Stimulated activated CD4-positive, alpha-beta T cell treated with anti-CD3 and anti-CD28 coated beads, TNF-alpha, amount 100 ng/mL, for 48 hours (primary cell): ENCODE results near the gene ADD2.
"Not testable (repeated sequence)": the region's sequence is repeated elsewhere in the genome, so short reads cannot be mapped to it uniquely, and the experiment has no call there.

Experiments used
- DNase-seq, 3 donors: peaks; one replicate each; pipeline ENCODE4 v3.0.0-alpha.2; 2020; ENCODE audit warnings: low read depth in 3 of 3

ADD2 gene

DNA sequence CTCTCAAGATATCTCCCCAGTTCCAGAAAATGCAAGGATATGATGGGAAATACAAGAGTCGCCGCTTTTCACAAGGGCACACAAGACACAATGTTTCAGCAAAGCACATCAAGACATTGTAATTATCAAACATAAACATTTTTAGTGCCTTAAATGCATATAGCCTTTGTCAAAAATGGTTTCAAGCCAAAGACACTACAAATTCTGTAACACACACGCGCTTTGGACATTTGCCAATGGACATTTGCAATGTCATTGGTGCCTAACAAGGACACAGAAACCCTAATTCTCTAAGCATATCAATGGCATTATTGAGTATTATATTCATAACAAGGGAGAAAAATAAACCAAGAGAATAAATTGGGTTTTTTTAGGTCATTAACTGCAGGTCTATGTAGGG, 16.1 kb downstream of the ADD2 start:
- DNase-seq, result no peak

DNA sequence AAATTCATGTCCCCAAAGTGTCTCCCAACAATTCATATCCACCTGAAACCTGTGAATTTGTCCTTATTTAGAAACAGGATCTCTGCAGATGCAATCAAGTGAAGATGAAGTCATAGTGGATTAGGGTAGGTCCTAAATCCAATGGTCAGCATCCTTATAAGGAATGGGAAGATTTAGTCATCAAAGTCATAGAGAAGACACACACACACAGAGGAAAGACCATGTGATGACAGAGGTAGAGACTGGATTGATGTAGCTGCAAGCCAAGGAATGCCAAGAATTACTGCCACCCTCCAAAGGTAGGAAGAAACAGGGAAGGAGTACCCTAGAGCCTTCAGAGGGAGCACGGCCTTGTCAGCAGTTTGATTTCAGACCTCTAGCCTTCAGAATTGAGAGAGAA, 17.7 kb downstream of the ADD2 start:
- no peak for DNase-seq

DNA sequence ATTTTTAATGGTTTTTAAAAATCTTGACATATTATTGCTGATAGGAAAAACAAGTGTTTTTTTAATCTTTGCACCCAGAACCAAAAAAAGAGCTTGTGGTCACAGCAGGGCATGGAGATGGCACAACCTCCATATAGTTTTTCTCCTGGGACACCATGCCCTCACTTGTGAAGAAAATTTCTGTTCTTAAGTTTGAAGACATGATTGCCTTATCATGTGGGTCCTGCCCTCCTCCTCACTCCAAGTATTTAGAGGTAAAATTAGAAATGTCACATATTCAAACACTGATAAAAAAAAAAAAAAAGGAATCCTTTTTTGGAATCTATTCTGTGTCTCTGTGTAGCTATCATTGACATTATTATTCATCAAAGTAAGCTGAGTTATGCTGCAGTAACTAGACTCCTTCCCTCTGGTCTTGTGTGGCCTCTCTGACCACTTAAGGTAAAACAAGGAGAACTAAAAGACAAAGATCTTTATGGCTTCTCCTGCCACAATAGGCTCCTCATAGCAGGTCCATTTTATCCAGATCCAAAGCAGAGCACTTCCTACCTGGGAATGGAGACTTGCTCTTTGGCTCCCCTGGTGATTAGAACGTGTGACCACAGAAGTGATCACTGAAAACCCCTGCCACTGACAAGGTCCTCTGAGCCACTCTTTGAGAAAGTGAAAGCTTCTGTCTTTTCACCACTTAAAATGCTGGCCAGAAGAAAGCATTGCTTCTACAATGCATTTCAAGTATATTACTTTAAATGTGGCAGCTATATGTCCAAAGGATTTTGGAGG, 19.8 kb downstream of the ADD2 start:
- no peak for DNase-seq

DNA sequence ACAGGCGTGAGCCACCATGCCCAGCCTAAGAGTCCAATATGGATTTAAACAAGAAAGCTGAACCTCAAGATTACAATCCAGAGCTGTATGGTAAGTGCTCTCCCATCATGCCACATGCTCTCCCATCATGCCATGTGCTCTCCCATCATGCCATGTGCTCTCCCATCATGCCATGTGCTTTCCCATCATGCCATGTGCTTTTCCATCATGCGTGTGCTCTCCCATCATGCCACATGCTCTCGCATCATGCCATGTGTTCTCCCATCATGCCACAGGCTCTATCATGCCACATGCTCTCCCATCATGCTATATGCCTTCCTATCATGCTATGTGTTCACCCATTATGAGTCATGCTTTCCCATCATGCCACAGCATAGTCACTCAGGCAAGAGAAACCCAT, 20.7 kb downstream of the ADD2 start:
- DNase-seq, result no peak

DNA sequence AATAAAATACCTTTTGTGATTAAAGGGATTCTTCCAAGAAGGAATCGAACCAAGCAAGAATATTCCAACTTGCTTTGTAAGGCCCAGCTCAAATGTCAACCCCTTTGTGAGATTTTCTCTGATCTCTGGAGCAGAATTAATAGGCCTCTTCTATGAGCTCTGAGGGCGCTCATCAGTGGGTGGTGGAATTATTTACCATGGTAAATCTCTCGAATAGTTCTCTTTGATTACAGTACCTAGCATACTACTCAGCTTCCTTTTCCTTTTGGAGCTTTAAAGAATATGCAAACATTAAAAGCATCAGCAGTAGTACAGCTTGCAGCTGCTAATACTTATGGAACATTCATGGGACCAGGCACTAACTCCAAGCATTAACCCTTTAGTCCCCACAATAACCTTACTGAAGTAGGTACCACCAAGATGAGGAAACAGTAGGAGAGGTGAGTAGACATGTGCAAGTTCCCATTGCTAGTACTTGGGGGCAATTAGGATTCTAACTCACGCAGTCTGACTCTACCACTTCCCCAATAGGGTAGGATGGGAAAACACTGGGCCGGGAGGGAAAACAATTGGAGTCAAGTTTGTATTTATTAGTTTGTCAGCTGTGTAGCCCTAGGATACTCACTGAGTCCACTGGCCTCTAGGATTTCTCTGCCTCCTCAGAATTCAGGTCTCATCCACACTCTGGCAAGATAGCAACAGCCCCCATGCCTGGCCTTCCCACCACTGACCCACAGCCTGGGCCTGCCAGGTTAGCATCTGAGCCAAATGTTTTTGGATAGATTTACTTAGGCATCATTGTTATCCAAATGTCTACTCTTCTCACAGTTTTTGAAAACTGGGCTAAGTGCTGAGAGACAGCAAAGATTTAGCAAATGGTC, 21.7 kb downstream of the ADD2 start:
- no peak for DNase-seq

DNA sequence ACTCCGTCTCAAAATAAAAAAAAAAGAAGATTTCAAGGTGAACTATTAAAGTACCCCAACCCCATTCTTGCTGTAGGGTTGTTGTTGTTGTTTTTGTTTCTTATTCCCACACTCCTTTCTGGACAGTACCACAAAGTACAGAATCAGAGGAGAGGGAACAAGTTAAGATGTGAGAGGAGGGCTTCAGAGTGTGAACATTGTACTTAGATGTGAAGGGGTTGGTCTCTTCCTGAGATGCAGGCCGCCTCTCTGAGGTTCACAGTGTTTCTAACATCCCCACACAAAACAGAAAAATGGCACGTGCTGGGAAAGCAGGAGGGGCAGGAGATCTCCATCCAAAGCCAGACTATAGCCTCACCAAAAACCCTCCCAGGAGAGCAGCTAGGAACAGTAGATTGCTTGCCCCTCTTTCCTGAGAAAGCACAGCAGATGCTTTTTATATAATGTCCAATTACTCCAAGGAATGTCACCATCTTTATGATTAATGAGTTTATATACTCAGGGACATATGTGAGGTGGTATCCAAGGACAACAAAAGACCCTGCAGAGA, 22.6 kb downstream of the ADD2 start:
- no peak for DNase-seq

DNA sequence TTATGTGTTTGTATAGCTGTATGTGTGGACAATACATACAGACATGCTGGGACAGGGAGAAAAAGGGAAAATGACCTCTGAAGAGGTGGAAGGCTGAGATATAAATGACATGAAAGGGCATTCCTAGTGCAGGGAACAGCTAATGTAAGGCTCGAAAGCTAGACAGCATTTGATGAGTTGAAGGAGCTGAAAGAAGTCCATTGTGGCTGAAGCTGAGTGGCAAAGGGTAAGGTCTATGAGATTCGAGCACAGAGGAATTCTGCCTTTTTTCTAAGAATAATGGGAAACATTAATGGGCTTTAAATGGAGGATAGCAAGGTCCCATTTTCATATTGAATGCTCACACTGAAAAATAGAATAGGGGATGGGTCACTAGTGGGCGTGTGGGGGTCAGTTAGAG, 23.6 kb downstream of the ADD2 start:
- no peak for DNase-seq

DNA sequence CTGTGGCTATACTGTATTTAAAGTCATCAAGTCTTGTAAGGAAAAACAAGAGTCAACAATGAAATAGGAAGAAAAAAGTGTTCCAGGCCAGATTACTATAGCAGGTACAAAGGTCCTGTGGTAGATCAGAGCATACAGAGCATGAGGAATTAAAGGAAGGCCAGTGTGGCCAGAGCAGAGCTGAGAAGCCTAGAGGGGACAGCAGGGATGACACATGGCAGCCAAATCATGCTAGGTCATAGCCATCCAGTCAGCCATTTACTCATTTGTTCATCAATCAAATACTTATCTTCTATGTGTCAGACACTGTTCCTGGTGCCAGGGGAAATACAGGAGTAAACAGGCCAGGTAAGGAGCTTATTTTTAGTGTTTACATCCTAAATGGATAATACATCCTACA, 24.3 kb downstream of the ADD2 start:
- no peak for DNase-seq

DNA sequence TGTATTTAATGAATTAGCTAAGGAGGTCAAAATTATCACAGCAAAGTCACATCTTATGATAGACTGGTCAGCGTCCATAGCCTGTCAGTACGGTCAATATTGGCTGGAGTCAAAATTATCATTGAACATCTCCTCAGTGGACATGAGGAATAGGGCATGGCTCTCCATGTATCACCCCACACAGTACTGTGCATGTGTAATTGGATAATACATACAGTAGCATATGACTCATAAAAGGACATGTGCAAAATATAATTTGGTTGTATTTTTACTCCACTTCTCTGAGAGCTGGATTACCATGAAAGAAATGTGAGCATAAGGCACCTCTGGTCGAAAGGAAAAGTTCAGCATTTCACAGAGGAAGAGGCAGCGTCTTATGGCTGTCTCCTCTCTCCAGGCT, 24.9 kb downstream of the ADD2 start:
- DNase-seq, result no peak

DNA sequence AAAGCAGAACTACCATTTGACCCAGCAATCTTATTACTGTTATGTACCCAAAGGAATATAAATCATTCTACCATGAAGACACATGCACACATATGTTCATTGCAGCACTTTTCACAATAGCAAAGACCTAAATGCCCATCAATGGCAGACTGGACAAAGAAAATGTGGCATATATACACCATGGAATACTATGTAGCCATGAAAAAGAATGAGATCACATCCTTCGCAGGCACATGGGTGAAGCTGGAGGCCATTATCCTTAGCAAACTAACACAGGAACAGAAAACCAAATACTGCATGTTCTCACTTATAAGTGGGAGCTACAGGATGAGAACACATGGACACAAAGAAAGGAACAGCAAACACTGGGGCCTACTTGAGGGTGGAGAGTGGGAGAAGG, 28.5 kb downstream of the ADD2 start:
- DNase-seq, result not testable (repeated sequence)

DNA sequence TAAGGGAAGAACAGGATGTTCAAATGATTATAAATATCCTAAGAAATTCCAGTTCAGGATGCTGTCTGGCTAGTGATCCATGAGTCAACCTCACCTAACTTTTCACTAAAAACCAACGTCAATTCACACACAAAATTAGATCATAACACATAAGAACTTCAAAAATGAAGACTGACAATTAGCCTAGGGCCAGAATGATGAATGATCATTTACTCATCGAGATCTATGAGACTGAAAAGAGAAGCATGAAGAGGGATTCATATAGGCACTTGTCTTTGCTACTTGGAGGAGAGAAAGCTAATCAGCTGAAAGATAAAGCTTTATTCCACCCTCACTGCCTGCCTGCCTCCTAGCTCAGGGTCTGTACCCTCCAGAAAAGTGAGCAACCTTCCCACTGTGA, 29.8 kb downstream of the ADD2 start:
- DNase-seq, result no peak

DNA sequence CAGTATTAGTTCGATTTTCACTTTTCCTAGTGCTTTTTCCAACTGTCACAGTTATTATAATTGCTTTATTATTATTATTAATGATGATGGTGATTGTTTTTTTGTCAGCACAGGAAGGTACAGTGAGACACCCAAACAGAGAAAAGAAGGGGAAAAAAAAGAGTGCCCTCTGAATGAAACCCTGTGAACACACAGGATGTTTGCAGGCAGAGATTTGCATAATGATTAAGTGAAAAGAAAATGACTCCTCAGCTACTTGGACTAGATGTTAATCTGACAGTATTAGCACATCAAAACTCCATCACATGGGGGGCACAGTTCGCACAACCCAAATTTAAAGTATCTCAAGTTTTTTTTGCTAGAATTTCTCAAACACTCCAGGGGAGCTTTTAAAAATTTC, 32.9 kb downstream of the ADD2 start:
- DNase-seq, result no peak

DNA sequence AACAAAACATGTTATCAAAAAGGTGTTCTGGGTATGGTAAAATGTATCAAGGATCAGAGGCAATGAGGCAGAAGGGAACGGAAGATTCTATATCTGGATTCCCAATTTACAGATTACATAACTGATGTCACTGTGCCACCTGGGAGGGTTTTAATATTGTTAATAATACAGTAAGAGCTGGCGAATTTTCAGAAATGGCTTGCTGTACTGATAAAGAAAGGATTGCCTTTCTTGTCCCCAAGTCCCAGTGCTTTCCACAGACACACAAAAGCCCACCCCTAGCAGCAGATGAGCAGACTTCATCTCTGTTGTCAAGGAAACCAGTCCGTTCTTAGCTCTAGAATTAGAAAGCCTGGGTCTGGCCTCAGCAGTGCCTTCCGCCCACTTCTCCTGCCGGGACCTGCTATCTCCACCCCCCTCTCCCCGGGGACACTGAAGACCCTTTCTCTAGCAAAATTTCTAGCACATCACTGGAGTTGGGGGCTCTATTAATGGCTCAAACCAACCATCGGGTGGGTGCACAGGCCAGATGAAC, 34.3 kb downstream of the ADD2 start:
- no peak for DNase-seq

DNA sequence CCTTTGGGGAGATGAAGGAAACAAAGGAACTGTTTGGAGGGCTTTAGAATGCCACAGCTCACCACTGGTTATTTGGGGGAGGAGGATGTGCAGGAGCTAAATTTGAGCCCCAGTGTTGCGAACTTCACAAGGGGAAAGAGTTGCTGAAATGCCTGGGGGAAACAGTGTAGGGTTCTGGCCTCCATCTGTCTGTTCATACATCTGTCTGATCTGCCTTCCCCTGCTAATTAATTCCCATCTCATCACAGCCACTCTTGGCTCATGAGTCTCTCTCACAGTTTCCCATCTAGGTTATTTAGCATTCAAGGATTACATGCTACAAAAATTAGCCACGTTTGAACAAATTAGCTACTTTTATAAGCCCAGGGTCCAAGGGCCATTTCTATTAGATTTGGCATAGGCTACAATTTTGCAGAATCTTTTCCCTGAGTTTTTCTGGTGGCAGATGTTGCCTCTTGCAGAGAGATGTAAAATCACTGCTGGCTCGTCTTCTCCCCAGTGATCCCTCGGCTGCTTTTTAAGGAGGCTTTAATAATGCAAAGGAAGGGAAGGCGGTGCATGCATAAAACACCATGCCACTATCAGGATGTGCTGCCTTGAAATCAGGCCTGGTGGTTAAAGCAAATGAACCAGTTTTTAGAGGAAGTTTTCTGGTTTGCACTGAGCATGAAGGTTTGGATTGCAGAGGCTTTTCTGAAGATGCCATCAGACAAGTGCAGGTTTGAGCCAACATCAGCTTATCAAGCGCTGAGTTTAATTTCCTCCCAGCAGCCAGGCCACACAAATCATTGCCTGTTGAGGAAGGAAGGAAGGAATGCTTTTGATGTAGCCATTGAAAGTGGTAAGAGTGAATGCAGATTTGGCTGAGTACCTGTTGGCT, 35.0 kb downstream of the ADD2 start:
- DNase-seq, result no peak

DNA sequence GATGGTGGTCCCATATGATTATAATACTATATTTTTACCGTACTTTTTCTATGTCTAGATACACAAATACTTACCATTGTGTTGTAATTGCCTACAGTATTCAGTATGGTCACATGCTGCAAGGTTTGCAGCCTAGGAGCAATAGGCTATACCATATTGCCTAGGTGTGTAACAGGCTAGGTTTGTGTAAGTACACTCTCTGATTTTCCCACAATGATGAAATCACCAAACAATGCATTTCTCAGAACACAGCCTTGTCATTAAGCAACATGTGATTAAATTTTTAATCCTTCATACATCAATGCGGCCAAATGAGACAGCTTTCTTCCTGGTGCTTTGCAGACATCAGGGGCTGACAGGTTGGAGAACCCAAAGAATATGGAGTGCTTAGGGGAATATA, 37.3 kb downstream of the ADD2 start:
- no peak for DNase-seq

DNA sequence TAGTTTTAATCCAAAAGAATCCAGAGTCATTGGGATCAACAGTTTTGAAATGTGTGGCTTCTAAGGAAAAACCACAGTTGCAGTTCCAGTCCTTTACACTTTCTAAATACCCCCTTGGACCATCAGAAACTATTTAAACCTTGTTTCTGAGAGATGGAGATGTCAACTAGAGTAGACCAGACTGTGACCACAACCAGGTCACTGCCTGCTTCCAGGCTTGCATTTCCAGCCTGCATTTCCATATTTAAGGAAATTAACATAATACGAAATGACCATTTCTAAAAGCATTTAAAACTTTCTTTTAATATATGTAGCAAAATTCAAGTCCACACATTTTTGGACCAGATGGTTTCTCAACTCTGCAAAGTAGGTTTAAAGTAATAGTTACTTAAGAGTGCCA, 38.4 kb downstream of the ADD2 start:
- DNase-seq, result no peak

DNA sequence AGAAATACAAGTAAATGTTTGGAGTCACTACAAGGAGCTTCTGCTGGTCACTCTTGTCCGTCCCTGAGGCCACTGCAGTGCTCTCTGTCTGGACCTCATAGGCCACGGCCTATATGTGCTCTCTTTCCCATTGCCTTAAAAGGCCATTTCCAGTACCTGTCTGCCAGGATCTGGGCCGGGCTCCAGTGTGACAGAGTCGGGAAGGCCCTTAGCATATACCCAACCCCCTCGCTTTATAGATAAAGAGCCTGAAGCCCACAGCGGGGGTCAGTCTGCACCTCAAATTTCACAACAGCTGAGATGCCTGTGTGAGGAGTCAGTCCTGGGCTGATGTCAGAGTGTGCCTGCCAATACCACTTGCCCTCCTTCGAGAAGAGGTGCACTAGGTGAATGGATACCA, 39.9 kb downstream of the ADD2 start:
- no peak for DNase-seq

DNA sequence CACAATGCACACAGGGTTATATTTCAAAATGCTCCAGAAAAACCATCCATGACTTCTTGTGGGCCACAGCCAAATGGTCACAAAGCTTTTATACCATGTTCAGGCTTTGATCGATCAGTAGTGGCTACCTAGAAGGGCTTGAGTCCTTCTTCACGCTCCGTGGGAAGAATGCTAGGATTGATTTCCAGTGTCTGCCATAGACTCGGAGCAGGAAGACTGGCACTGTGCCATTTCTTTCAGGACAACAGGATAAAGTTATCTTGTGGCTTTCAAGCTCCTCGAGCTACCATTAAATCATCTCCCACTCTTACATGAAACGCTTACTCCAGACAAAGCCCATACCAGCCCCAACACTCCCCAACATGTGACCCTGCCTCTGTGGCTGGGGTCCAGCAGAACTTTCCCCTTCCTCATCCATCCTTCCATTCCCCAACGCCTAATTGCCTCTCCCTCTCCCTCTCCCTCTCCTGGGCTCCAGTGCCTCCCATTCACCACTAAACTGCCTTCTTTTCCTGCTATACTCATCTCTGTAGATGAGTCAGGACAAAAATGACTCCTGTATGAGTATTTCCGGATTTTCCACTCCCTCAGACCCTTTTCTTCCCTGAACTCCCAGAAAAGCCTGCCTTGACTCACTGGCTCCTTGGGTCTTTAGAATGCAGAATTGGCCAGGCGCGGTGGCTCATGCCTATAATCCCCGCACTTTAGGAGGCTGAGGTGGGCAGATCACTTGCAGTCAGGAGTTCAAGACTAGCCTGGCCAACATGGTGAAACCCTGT, 40.9 kb downstream of the ADD2 start:
- DNase-seq, result no peak

DNA sequence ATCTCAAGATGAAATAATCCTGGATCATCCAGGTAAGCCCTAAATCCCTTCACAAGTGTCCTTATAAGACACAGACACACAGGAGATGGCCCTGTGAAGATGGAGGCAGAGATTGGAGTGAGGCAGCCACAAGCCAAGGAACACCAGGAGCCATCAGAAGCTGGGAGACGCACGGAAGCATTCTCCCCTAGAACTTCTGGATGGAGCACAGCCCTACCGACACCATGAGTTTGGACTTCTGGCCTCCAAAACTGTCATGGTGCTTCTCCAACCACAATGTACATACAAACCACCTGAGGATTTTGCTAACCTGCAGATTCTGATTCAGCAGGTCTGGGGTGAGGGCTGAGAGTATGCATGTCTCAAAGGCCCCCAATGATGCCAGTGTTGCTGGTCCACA, 42.5 kb downstream of the ADD2 start:
- DNase-seq, result no peak

DNA sequence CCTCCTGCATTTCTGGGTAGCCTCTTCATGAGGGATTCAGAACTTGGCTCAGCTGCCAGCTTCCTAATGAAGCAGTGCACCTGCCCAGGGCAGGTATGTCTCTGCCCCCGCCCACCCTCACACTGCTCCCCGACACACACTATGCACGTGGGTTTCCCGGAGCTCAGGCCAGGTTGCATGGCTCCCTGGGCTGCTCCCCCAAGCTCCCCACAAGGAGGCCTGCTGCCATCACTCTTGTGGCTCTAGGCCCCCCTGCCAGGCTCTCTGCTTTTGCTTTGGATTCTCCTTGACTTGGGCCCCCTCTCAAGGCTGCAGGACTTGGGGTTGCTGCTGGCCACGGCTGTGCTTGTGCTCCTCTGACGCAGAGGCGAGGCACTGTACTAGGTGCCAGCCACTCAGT, 43.6 kb downstream of the ADD2 start:
- DNase-seq, result no peak
